Sigmoid colon (tissue), 4 donors: ENCODE results near the gene KCNQ5.

Experiments
- CTCF ChIP-seq, 4 experiments: fragments of 450-650 bp in 3 of 4; fragments of 200-600 bp in 1 of 4; IDR thresholded peaks; one replicate each; pipeline ENCODE4 v1.5.1; 2016 to 2019; ENCODE audit warnings: antibody characterized with exemption in 4 of 4, mild to moderate bottlenecking in 3 of 4, moderate library complexity in 2 of 4
- EP300 ChIP-seq, 4 donors: sonication (generic); formaldehyde crosslinking; IDR thresholded peaks; one replicate each; pipeline ENCODE4 v1.6.1; 2017; ENCODE audit warnings: antibody characterized with exemption in 4 of 4
- POLR2A ChIP-seq, 2 donors: fragments of 450-650 bp; IDR thresholded peaks; one replicate each; pipeline ENCODE4 v1.6.1; 2016; ENCODE audit warnings: antibody characterized with exemption in 2 of 2, mild to moderate bottlenecking in 2 of 2, moderate library complexity in 2 of 2
- POLR2AphosphoS5 ChIP-seq, 4 donors: sonication (generic); formaldehyde crosslinking; IDR thresholded peaks; one replicate each; pipeline ENCODE4 v1.6.1; 2017; ENCODE audit warnings: antibody characterized with exemption in 4 of 4

- TF ChIP-seq CTCF (IDR thresholded peaks at IDR 0.05), result no peak
- no peak for TF ChIP-seq POLR2A (IDR thresholded peaks at IDR 0.05)
- TF ChIP-seq POLR2AphosphoS5 (IDR thresholded peaks at IDR 0.05), result no peak
- TF ChIP-seq EP300 (IDR thresholded peaks at IDR 0.05), result no peak
Observed at GRCh38 chr6:73064266-73064665, 442.4 kb downstream of the KCNQ5 start.
